NOMO-1 (cell line): Measurements from ENCODE around the gene ANKRD33.

ENCODE experiments used
- DNase-seq, 2 experiments: peaks; one replicate each; lab custom pipeline; 2025; ENCODE audit not compliant: unreplicated experiment in 2 of 2; lab: John Stamatoyannopoulos, UW

The ANKRD33 gene

DNA sequence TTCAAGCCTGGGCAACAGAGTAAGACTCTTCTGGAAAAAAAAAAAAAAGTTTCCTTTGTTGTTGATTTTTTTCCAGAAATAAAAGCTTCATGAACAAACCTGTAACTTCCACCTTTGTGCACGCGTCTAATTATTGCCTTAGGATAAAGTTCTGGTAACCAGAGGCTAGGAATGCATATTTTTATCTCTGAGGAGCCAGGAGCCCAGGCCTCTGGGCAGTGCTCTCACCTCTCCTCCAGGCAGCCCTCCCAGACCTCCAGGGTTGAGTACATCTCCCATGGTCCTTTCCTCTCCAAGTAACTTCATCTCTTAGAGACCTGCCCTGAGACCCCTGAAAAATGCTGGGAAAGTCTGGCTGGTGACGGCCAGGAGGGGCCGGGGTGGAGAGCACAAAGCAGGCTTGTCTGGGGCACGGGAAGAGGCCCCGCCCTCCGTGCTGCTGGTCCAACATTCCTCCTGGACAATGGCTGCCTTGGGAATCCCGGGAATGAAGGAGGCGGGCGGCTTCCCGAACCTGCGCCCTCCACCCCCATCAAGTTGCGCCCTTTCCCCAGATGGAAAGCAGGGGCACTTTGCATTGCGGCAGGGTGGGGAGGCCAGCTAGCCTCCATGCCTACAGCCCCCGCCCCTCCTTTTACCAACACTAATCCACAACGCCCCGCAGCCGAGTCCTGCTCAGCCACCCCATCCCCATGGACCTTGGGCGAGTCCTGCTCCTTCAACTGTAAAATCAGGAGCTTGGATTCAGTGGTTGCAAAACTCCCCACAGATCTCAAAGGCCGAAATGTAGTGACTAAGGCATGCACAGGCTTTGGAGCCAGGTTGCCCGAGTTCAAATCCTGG is 32.1 kb upstream of the ANKRD33 start:
- no peak for DNase-seq

DNA sequence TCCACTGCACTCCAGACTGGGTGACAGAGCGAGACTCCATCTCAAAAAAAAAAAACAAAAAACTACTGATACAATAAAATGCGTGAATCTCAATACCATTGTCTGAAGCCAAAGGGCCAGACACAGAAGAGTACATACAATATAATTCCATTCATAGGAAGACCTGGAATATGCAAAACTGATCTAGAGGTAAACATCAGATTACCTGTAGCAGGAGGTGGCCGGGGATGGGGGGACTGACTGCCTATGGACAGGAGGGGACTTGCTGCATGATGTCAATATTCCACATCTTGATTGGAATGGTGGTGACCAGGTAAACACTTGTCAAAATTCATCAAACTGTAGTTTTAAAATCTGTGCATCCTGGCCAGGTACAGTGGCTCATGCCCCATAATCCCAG is 26.9 kb upstream of the ANKRD33 start:
- DNase-seq, result no peak

DNA sequence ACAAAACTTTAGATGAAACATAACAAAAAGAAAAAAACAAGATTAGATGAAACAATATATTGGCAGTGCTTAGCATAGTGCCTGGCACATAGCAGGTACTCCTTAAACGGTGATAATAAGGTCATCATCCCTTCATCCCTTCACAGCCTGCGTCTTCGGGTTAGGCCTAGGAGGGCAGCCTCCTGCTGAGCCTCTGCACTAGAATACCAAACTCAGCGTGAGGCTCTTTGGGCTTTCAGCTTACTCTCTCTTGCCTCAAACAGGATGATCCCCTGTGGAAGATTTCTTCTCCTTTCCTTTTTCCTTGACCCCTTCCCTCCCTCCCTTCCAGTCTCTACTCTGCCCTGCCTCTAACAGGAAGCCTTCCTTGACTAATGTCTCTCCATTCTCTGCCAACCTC is 25.0 kb upstream of the ANKRD33 start:
- DNase-seq, result no peak

DNA sequence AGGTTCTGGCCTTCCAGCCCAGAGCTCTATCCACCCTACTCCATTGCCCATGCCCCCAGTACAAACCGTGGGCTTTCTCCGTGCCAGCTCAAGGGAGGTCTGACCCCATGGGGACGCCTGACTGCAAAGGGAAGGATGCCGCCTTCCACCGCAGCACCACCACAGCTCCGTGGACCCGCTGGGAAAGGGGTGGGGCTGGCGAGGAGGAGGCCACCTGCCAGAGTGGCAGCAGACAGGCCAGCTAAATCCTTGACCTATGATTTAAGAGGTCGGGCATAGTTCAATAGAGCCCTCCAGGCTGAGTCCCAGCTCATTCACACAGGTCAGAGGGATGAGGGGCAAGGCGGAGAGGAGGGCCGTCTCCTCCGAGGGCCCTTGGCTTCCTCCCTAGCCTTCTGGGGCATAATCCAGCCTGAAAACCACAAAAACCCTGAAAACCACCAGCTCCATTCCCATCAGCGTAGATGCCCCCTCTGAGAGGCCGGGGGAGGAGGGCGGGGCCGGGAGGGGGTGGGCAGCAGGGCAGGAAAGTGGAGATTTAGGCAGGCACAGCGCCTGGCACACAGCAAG is 24.5 kb upstream of the ANKRD33 start:
- DNase-seq, result no peak

DNA sequence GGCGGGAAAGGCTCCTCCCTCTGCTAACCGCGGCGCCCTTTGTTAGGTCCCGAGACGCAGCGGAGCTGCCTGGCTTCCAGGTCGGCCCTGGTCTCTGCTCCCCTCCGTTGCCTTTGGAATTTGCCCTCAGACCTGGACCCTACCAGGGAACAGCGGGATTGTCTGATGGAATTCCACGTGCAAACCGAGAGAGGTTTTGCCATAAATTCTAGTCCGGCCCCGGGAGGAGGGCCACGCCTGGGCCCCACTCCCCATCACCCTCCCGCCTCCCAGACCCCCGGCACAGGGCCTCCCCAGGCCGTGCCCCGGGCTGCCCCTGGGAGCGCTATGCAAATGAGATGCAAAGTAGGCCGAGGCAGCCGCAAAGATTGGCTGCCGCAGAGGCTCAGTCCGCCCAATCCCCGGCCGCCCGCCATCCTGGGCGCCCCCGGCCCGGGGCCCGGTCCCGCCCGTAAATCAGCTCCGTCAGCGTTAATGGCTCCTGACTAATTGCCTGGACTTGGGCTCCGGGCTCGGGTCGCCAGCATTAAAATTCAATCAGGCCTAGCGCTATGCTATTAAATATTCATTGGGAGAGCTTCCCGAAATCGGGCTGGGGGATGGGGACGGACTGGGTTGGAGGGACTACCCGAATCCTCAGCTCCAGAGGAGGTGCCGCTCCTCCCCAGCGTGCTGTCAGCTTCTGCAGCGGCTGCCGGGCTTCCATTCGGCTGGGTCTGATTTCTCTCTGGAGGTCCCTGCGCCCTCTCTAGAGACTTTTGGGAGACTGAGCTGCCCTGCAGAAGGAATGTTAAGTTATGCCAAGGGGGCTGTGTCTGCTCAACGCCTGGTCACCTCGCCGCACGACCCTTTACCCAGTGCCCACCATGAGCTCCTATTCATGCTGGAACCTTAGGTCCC is 23.7 kb upstream of the ANKRD33 start:
- no peak for DNase-seq

DNA sequence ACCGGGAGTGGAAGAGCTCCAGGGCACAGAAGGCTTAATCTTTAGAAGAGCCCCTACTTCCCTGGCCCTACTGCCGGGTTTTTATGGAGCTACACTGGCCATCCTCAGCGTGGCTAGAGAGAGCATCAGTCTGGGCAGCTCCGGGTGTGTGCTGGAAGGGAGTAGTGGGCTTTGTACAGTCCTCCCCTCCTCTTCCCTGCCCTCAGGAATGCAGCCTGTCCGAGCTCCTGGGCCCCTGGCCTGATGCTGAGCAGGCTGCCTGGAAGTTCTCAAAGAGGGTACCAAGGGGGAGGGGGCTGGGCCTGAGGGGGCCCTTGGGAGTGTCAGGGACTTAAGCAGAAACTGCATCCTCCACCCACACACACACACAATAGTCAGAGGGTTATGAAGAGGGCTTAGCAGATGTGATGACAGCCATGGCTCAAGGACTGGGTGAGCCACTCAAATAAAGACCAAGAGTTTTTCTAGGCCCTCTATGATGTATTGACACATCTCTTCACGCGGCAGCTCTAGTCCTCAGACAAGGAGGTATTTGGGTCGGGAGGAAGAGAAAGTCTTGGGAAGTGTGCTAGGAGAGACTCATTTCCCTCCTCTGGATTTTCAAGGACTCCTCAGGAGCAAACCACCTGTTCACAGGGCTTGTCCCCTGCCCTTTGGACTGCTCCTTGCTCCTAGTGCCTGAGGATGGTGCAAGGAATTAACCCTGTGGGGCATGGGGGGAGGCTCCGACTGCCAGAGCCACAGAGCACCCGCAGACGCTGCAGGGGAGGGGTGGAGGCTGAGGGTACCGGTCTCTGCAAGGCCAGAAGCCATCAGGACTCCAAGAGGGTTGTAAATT is 22.9 kb upstream of the ANKRD33 start:
- DNase-seq, result no peak

DNA sequence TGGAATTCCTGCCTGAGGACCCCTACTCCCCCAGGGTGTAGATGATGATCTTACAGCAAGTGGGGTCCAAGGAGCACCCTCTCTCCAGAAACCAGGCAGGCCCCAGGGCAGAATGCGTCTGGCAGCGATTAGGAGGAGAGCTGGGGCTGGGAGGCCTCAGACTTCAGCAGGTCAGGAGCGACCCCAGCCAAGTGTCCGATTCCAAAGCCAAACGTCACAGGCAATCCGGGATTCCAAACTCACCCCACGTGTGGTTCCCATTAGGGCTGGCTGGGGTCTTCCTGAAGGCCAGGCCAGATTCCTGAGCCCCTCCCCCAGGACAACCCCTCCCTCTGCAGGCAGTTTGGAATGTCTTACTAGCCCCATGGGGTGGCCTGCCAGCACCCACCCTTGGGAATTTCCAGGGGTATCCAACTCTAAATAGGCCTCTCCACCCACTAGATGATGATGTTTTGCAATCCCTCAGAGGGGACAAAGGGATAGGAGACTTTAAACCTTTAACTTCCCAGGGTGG is 22.1 kb upstream of the ANKRD33 start:
- DNase-seq, result no peak

DNA sequence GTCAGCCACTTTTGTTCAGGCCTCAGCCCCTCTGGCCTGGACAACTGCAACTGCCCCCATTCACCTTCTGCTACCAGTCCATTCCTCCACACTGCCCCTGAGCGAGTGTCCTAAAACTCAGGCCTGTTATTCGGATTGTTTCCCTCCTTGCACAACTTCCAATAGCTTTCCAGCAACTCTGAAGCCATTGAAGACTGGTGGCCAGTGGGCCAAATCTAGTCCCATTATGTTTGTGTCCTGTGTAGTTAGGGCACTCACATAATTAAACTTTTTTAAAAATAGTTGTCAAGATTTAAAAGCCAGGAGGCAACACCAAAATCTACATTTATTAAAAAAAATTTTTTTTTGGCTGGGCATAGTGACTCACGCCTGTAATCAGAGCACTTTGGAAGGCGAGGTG is 21.6 kb upstream of the ANKRD33 start:
- no peak for DNase-seq

DNA sequence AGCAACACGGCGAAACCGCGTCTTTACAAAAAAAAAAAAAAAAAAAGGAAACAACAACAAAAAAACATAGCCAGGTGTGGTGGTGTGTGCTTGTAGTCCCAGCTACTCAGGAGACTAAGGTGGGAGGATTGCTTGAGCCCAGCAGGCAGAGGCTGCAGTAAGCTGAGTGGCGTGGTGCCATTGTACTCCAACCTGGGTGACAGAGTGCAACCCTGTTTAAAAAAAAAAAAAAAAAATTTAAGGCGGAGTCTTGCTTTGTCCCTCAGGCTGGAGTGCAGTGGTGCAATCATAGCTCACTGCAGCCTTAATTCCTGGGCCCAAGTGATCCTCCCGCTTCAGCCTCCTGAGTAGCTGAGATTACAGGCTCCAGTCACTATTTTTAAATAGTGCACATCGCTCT is 21.1 kb upstream of the ANKRD33 start:
- DNase-seq, result no peak

DNA sequence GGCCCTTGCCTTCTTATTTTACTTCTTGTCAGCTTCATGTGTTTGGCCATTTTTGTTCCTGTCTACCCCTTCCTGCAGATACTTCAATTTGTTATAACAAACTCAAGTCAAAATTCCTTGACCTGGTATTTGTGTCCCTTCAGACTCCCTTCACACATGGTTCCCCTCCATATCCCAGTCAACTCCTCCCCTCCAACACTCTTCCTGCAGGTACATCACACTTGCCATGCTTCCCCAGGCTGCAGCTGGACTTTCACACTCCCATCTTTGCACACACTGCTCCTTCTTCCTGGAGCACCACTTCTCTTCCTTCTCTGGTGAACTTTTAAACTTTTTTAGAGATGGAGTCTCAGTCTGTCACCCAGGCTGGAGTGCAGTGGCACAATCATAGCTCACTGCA is 20.5 kb upstream of the ANKRD33 start:
- DNase-seq, result no peak

DNA sequence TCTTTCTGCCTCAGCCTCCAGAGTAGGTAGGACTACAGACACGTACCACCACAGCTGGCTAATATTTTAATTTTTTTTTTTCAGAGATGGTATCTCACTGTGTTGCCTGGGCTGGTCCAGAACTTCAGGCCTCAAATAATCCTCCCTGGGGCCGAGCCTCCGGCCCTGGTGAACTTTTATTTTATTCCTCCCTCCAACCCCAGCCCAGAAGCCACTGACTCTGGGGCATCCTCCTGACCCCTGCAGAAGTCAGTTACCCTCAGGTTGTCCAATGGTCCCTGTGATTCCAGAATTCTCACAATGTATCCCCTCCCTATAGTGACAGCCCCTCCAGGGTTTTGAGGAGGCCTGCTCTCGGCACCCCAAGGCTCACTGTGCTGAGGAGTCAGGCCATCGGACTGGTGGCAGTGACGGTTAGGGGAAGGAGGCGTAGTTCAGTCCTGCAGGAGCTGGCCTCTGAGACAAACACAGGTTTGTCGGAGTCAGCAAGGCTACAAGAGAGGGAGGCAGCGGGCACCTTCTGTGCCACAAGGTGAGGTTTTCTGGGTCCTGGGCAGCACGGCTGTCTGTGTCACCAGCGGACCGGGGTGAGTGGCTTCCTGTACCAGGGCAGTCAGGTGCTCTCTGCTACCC is 20.0 kb upstream of the ANKRD33 start:
- DNase-seq, result no peak

DNA sequence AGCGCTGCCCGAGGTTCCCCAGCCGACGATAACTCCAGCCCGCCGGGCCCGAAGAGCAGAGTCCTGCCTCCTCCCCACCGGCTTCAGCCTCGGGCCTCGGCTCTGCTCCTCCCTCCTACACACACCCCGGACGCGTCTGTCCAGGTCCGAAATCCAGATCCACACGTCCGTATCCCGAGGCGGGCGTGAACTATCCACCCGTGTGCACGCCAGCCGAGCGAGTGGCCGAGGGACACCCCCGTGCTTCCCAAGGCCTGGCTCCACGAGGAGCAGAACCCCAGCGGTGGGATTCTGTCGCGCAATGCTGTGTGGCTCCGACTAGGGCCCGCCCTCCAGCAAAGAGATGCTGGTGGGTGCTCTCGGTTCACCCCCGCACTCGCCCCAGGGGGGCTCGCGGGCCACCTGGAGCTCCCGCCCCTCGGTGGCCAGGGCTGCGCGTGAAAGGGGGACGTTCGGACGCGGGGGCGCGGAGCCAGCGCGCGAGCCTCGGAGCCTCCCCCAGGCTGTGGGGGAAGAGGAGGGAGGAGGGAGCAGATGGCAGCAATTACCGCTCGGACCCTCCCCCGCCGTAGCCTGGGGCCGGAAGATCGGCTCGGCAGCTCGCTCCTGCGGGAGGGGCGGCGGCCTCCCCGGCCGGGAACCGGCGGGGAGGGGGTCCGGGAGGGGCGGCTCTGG is 18.9 kb upstream of the ANKRD33 start:
- DNase-seq, result no peak

DNA sequence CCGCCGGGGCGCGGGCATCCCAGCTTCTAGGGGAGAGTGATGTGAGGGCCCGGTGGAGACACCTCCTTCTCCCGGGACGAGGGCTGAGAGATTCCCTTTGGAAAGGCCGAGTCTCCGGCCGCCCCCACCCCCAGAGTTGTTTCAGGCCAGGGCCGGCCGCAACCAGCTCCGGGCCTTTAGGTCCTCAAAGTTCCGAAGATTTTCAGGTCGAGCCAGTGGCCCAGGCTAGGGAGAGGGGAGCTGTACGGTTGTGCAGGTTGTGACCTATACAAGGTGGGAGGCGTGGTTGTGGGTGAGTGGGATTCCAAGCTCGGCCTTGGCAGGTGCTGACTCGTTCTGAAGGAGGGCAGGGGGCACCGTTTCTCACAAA is 18.4 kb upstream of the ANKRD33 start:
- DNase-seq, result no peak

DNA sequence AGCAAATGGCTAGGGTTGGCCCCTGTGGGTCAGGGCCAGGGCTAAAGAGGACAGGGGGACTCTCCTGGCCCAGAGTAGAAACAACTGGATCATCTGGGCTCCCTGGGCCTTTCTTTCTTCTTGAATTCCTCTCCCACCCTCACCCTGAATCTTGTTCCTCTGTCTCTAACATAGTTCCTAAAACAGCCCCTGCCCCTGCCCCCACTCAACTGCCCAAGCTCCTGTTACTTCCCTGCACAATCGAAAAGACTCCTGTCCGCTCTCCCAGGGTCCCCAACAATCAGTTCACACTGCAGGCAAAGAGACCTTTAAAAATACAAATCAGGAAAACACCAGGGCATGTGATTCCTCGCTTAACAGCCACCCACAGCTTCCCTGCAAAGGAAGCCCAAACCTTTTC is 18.0 kb upstream of the ANKRD33 start:
- DNase-seq, result peak in 1 of 2 experiments; percentile 44

DNA sequence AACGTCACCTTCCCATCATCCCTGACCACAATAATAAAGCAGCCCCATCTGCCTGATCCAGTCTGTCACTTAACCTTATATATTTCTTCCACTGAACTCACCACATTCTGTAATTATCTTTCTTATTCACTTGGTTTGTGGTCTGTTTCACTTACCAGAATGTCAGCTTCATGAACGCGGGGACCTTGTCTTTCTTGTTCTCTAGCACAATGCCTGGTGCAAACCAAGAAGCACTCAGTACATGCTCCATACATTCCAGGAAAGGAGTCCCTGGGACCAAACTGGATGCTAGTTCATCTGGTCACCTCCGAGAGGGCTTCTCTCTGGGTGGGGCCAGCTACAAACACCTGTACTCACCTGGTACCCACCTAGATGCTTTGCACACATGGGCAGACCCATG is 17.4 kb upstream of the ANKRD33 start:
- peak in 1 of 2 experiments; percentile 36 for DNase-seq

DNA sequence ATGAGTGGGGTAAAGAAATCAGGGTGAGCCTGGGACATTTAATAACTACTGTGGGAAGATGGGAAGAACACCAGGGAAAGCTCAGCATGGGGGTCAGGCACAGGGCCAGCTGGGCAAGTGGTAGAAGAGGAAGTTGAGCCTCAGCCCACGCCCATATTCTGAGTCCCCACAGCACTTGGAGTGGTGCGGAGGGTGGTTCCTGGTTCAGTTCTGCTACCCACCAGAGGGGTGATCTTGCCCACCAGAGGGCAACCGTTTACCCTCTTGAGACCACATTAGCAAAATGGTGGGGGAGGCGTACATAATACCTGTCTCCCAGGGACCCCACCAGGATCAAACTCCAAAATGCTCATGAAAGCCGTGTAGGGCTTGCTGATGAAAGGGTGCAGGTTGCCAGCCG is 16.8 kb upstream of the ANKRD33 start:
- DNase-seq, result peak; percentile 65 to 73

DNA sequence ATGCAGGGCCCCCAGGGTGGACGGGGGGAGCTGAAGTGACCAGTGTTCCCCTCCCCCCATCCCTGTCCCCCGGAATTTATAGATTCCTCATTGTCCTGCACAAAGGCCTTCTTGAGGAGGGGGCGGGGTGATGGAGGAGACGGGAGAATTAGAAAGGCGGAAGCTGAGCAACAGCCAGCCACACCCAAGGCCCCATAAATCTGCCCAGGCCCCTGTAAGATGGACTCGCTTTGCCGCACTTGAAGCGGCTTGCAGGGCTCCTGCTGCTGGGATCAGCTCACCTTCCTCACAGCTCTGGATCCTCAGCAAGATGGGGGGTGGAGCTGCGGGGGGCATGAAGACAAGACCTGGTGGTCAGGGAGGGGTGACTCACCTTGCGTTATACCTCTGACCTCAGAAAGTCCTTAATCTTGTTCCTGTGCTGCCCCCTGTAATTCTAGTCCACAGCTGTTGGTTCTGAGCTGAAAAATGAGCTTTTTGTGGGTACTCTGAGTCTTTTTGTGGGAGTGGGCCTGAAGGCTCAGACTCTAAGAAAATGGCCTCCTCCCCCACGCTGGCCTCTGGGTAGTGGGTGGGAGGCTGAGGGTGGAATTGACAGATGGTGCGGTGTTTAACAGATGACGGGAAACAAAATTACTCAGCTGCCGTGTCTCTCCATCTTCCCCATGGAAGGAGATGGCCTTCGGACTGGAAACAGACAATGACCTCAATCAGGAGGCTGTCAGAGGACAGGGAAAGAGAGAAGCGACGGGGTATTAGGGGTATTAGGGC is 15.8 kb upstream of the ANKRD33 start:
- DNase-seq, result peak; percentile 67 to 80

DNA sequence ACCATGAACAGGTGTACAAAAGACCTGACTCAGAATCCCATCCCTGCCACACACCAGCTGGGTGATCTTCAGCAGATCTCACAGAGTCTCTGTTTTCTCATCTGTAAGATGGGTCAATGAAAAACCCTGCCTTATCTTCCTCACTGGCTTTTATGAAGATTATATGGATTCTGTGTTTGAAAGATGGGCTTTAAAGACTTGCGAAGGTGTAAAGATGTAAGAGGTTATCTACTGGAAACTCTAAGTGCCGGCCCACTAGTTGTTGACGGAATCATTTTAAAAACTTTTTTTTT is 15.3 kb upstream of the ANKRD33 start:
- no peak for DNase-seq
